ENCODE results near the gene ZNF778. TPM values are rescaled to one million over a fixed set of nuclear protein-coding genes. Genes with fewer than 3 reads are reported as not detected.

ZNF778 gene
- total and polyA plus RNA-seq, 2 of the 13 experiments (the other 11 are each of a cell fraction or from before 2014, with no cell fraction given): 3.8 to 7.2 TPM

GRCh38 chr16:89171216-89172170 is 46.0 kb upstream of the ZNF778 start, which contains the start of gene CDH15 (continued):
- TF ChIP-seq SP4 (CRISPR knock-in tag; IDR thresholded peaks at IDR 0.05) (peak; percentile 100), ZSCAN5A (CRISPR knock-in tag; IDR thresholded peaks at IDR 0.05; ENCODE audit: borderline replicate concordance) (no peak), GMEB1 (CRISPR knock-in tag; IDR thresholded peaks at IDR 0.05; ENCODE audit: borderline replicate concordance) (peak; percentile 15; the same call in 1 of the 2 replicates), ZNF773 (CRISPR knock-in tag; IDR thresholded peaks at IDR 0.05; ENCODE audit: borderline replicate concordance) (0 out of 2 replicates have a peak, but pooled peaks have one; percentile 32), SNAI1 (CRISPR knock-in tag; IDR thresholded peaks at IDR 0.05; ENCODE audit: borderline replicate concordance) (0 out of 2 replicates have a peak, but pooled peaks have one; percentile 38), ZNF263 (CRISPR knock-in tag; IDR thresholded peaks at IDR 0.05) (0 out of 2 replicates have a peak, but pooled peaks have one; percentile 16), MAFK (conservative IDR thresholded peaks at IDR 0.05 in 1 of 2, IDR thresholded peaks at IDR 0.05 in 1 of 2; ENCODE audit: low read length in 2 of 2) (no peak), SMARCC2 (IDR thresholded peaks at IDR 0.05) (no peak), BRF2 (CRISPR knock-in tag; IDR thresholded peaks at IDR 0.05) (no peak), NFYB (CRISPR knock-in tag; IDR thresholded peaks at IDR 0.05) (peak; percentile 73), ATAD3A (CRISPR knock-in tag; IDR thresholded peaks at IDR 0.05) (no peak), ZFP41 (CRISPR knock-in tag; IDR thresholded peaks at IDR 0.05; ENCODE audit: borderline replicate concordance) (no peak), ZNF484 (CRISPR knock-in tag; IDR thresholded peaks at IDR 0.05; ENCODE audit: borderline replicate concordance, low read depth) (no peak), MYC (CRISPR knock-in tag; IDR thresholded peaks at IDR 0.05; ENCODE audit: borderline replicate concordance) (peak; percentile 74; the same call in 1 of the 2 replicates), HDAC1 (CRISPR knock-in tag; IDR thresholded peaks at IDR 0.05) (peak; percentile 46; the same call in 1 of the 2 replicates), MEF2D (CRISPR knock-in tag; IDR thresholded peaks at IDR 0.05) (no peak), HOXA3 (CRISPR knock-in tag; IDR thresholded peaks at IDR 0.05) (0 out of 2 replicates have a peak, but pooled peaks have one; percentile 21), ZNF609 (CRISPR knock-in tag; IDR thresholded peaks at IDR 0.05; ENCODE audit: borderline replicate concordance) (peak; percentile 36; the same call in 1 of the 2 replicates), MEIS1 (CRISPR knock-in tag; IDR thresholded peaks at IDR 0.05; ENCODE audit: borderline replicate concordance) (peak; percentile 75; the same call in 1 of the 2 replicates)

Data from HepG2 (cell line).